Breast epithelium (tissue), 3 donors: ENCODE results near the gene PKIG.

Source experiments
- POLR2A ChIP-seq: fragments of 450-650 bp; IDR thresholded peaks from one replicate; pipeline ENCODE4 v1.6.1; 2016; ENCODE audit warnings: antibody characterized with exemption, mild to moderate bottlenecking, moderate library complexity
- TF ChIP-seq, protein P1 (sequence below), 3 donors: fragments of 450-650 bp; IDR thresholded peaks; one replicate each; pipeline ENCODE4 v1.5.1; 2016 to 2017; ENCODE audit warnings: antibody characterized with exemption in 3 of 3, mild to moderate bottlenecking in 3 of 3, moderate library complexity in 3 of 3

DNA sequence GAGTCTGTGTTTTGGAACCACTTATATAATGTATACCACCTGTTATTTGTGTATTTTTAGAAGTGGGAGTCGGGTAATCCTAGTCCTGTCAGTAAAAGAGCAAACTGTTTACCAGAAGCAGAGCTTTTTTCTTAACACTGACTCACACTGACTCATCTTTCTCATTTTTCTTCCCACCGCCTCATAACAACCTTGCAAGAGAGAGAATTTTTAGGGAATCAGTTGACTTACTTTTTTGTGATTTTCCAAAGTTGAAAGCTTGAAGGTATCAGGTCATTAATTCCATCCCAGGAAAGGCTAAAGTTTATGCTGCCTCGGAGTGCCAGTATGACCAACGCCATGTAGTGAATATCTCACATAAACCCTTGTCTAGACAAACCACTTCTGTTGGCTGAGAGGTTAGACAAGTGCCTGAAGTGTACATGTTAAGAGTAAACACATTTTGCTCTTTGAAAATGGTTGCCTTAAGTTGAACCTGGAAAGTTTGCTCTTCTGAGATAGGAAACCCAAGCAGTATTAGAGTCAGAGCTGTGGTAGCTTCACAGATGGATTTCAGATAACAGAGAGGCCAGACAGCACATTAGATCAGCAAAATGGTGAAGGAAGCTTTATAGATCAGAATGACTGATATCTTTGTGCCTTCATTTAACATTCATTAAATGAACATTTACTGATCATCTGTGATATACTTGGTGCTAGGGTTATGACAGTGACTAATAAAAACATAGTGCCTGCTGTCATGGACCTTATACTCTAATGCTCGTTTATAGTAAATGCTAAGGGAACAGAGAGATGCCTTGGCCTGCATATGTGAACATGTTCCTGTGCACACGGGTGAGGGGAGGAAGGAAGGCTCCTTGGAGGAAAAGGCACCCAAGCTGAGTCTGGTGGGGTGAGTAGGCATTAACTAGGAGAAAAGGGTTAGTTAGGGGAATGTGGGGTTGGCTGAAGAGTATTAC lies 29.1 kb upstream of the PKIG start:
- TF ChIP-seq, protein P1, sequence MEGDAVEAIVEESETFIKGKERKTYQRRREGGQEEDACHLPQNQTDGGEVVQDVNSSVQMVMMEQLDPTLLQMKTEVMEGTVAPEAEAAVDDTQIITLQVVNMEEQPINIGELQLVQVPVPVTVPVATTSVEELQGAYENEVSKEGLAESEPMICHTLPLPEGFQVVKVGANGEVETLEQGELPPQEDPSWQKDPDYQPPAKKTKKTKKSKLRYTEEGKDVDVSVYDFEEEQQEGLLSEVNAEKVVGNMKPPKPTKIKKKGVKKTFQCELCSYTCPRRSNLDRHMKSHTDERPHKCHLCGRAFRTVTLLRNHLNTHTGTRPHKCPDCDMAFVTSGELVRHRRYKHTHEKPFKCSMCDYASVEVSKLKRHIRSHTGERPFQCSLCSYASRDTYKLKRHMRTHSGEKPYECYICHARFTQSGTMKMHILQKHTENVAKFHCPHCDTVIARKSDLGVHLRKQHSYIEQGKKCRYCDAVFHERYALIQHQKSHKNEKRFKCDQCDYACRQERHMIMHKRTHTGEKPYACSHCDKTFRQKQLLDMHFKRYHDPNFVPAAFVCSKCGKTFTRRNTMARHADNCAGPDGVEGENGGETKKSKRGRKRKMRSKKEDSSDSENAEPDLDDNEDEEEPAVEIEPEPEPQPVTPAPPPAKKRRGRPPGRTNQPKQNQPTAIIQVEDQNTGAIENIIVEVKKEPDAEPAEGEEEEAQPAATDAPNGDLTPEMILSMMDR (IDR thresholded peaks at IDR 0.05), result no peak
- no peak for TF ChIP-seq POLR2A
